ENCODE results near the gene PACS1. TPM values are rescaled to one million over a fixed set of nuclear protein-coding genes. Genes with fewer than 3 reads are reported as not detected.

Gene PACS1
- total and polyA plus RNA-seq, 2 donors (not counting 1 experiment from before 2014, with no cell fraction given) = 131 to 303 TPM

DNA sequence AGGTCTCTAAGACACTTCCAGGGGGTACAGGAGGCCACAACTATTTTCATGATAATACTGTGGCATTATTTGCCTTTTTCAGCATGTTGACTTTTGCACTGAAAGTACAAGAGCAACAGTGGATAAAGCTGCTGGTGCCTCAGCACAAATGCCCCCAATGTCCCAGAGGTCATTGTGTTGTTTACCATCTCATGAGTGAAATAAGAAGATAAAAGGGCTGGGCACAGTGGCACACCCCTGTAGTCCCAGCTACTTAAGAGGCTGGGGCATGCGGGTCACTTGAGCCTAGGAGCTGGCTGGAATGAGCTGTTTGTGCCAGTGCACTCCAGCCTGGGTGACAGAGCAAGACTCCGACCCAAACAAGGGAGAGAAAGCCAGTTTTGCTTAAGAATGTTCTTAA is 125.8 kb downstream of the PACS1 start:
- no peak overlapping the region for H2AFZ ChIP-seq (ENCODE audit: insufficient read depth, low read depth, low read length, poor library complexity, severe bottlenecking)
- peaks cover 0 to 54% of the 10 kb centered on the region in 2 experiments for H3K36me3 ChIP-seq (replicated peaks in 1 of 2; ENCODE audit: control extremely low read depth in 1 of 2, control insufficient read depth in 1 of 2, extremely low read depth in 1 of 2, insufficient read depth in 2 of 2, low read length in 1 of 2)
- no peaks in the 10 kb centered on the region for H3K9me3 Mint-ChIP-seq (ENCODE audit: insufficient read depth)
- DNase-seq (no peak), ATAC-seq (ENCODE audit: low read depth) (no peak)
- no peak overlapping the region for H3K4me2 ChIP-seq (replicated peaks; ENCODE audit: low read depth, low read length, poor library complexity, severe bottlenecking)
- H3K9ac ChIP-seq (ENCODE audit: low read length) = no peak overlapping the region
- CTCF ChIA-PET = interaction anchor here (1.5 kb wide), 1 partner anchor 127 kb away, joined by 5 read pairs; no protein-coding TSS in a partner anchor
- peaks cover 49% of the 10 kb centered on the region for H3K79me2 ChIP-seq (ENCODE audit: control insufficient read depth, insufficient read depth, low read length)
- H4K20me1 ChIP-seq (ENCODE audit: control insufficient read depth, insufficient read depth, low read length, poor library complexity, severe bottlenecking) = peaks cover 59% of the 10 kb centered on the region
- H3K27me3 Mint-ChIP-seq = no peaks in the 10 kb centered on the region
- intact Hi-C loops (cut with micrococcal nuclease) = no loop called here
- H3K4me3 ChIP-seq (ENCODE audit: control extremely low read depth in 1 of 5, extremely low read depth in 1 of 5, insufficient read depth in 1 of 5, low read depth in 2 of 5, low read length in 4 of 5) = no peak overlapping the region
- no peak overlapping the region for H3K27ac Mint-ChIP-seq
- H3K4me1 Mint-ChIP-seq = peaks cover 5% of the 10 kb centered on the region
- H3K9me3 ChIP-seq (ENCODE audit: control extremely low read depth in 1 of 3, control insufficient read depth in 2 of 3, insufficient read depth in 1 of 3, low read length in 2 of 3) = peaks cover 0 to 8% (median 0%) of the 10 kb centered on the region in 3 donors
- 100% methylated on average over 1 of the region's 2 CpGs for WGBS (ENCODE audit: insufficient coverage)
- no peaks in the 10 kb centered on the region for H3K4me1 ChIP-seq (ENCODE audit: control insufficient read depth in 2 of 2, insufficient read depth in 2 of 2, low read length in 2 of 2)
- H3K27me3 ChIP-seq (replicated peaks in 1 of 4; ENCODE audit: control extremely low read depth in 1 of 4, control insufficient read depth in 3 of 4, insufficient read depth in 4 of 4, low read length in 3 of 4) = no peaks in the 10 kb centered on the region
- POLR2A ChIA-PET = no interaction called here
- no peak overlapping the region for H3K4me3 Mint-ChIP-seq
- no peak overlapping the region for H3K27ac ChIP-seq (ENCODE audit: low read length in 2 of 2)
- TF ChIP-seq, protein P1, sequence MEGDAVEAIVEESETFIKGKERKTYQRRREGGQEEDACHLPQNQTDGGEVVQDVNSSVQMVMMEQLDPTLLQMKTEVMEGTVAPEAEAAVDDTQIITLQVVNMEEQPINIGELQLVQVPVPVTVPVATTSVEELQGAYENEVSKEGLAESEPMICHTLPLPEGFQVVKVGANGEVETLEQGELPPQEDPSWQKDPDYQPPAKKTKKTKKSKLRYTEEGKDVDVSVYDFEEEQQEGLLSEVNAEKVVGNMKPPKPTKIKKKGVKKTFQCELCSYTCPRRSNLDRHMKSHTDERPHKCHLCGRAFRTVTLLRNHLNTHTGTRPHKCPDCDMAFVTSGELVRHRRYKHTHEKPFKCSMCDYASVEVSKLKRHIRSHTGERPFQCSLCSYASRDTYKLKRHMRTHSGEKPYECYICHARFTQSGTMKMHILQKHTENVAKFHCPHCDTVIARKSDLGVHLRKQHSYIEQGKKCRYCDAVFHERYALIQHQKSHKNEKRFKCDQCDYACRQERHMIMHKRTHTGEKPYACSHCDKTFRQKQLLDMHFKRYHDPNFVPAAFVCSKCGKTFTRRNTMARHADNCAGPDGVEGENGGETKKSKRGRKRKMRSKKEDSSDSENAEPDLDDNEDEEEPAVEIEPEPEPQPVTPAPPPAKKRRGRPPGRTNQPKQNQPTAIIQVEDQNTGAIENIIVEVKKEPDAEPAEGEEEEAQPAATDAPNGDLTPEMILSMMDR (IDR thresholded peaks at IDR 0.05) = no peak
- TF ChIP-seq EZH2 (IDR thresholded peaks at IDR 0.05; ENCODE audit: borderline replicate concordance, insufficient read depth, low read depth, low read length, poor library complexity, severe bottlenecking) = no peak

DNA sequence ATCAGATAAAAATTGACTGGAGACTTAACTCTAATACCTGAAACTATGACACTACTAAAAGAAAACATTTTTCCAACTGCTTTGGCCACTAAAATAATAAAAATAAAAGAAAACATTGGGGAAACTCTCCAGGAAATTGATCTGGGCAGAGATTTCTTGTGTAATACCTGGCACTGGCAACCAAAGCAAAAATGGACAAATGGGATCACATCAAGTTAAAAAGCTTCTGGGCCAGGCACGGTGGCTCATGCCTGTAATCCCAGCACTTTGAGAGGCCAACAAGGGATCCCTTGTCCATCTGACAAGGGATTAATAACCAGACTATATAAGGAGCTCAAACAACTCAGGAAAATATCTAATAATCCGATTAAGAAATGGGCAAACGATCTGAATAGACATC is 133.8 kb downstream of the PACS1 start:
- no peak for TF ChIP-seq EZH2 (IDR thresholded peaks at IDR 0.05; ENCODE audit: borderline replicate concordance, insufficient read depth, low read depth, low read length, poor library complexity, severe bottlenecking)
- TF ChIP-seq, protein P1 (IDR thresholded peaks at IDR 0.05) = no peak
- no peak overlapping the region for H2AFZ ChIP-seq (ENCODE audit: insufficient read depth, low read depth, low read length, poor library complexity, severe bottlenecking)
- H3K9me3 ChIP-seq (ENCODE audit: control extremely low read depth in 1 of 3, control insufficient read depth in 2 of 3, insufficient read depth in 1 of 3, low read length in 2 of 3) = peaks cover 2 to 14% (median 6%) of the 10 kb centered on the region in 3 donors
- H3K4me2 ChIP-seq (replicated peaks; ENCODE audit: low read depth, low read length, poor library complexity, severe bottlenecking) = no peak overlapping the region
- WGBS (ENCODE audit: insufficient coverage) = 100% methylated on average over 1 of the region's 3 CpGs
- no peak overlapping the region for H3K27ac ChIP-seq (ENCODE audit: low read length in 2 of 2)
- peaks cover under 1% of the 10 kb centered on the region for H3K4me1 Mint-ChIP-seq
- H3K27me3 Mint-ChIP-seq = no peaks in the 10 kb centered on the region
- no peak for DNase-seq
- peaks cover 12% of the 10 kb centered on the region for H3K79me2 ChIP-seq (ENCODE audit: control insufficient read depth, insufficient read depth, low read length)
- intact Hi-C loops (cut with micrococcal nuclease) = no loop called here
- no peak overlapping the region for H3K27ac Mint-ChIP-seq
- peaks cover 3% of the 10 kb centered on the region for H3K9me3 Mint-ChIP-seq (ENCODE audit: insufficient read depth)
- no peaks in the 10 kb centered on the region for H3K27me3 ChIP-seq (replicated peaks in 1 of 4; ENCODE audit: control extremely low read depth in 1 of 4, control insufficient read depth in 3 of 4, insufficient read depth in 4 of 4, low read length in 3 of 4)
- POLR2A ChIA-PET = no interaction called here
- no peaks in the 10 kb centered on the region for H3K4me1 ChIP-seq (ENCODE audit: control insufficient read depth in 2 of 2, insufficient read depth in 2 of 2, low read length in 2 of 2)
- ATAC-seq (ENCODE audit: low read depth) = no peak
- no peak overlapping the region for H3K4me3 ChIP-seq (ENCODE audit: control extremely low read depth in 1 of 5, extremely low read depth in 1 of 5, insufficient read depth in 1 of 5, low read depth in 2 of 5, low read length in 4 of 5)
- peaks cover 5% of the 10 kb centered on the region for H4K20me1 ChIP-seq (ENCODE audit: control insufficient read depth, insufficient read depth, low read length, poor library complexity, severe bottlenecking)
- peaks cover 0 to 2% of the 10 kb centered on the region in 2 experiments for H3K36me3 ChIP-seq (replicated peaks in 1 of 2; ENCODE audit: control extremely low read depth in 1 of 2, control insufficient read depth in 1 of 2, extremely low read depth in 1 of 2, insufficient read depth in 2 of 2, low read length in 1 of 2)
- CTCF ChIA-PET = no interaction called here
- H3K9ac ChIP-seq (ENCODE audit: low read length) = no peak overlapping the region
- H3K4me3 Mint-ChIP-seq = no peak overlapping the region
